Tibial artery (tissue), 4 donors: Measurements from ENCODE around the gene ACO2.
"Not testable (repeated sequence)": the region's sequence is repeated elsewhere in the genome, so short reads cannot be mapped to it uniquely, and the experiment has no call there.

Source experiments
- DNase-seq, 2 donors: peaks; one replicate each; pipeline ENCODE4 v3.0.0-alpha.2; 2019
- H3K27ac ChIP-seq, 2 donors: fragments of 200-600 bp; sonication (generic) in 1 of 2; 1 replicate in 1 of 2; 2 replicates in 1 of 2; pipeline ENCODE4 v1.5.1; 2018 to 2019; ENCODE audit warnings: mild to moderate bottlenecking in 1 of 2
- H3K27me3 ChIP-seq, 2 donors: fragments of 200-600 bp; sonication (generic) in 1 of 2; one replicate each; pipeline versions ENCODE4 v1.5.1 to v1.6.0; 2016 to 2019
- H3K36me3 ChIP-seq, 3 donors: fragments of 200-600 bp; sonication (generic) in 2 of 3; one replicate each; pipeline ENCODE4 v1.5.1; 2016 to 2019; ENCODE audit warnings: mild to moderate bottlenecking in 2 of 3
- H3K4me1 ChIP-seq, 4 donors: fragments of 200-600 bp; sonication (generic) in 2 of 4; 1 replicate in 3 of 4; 2 replicates in 1 of 4; pipeline ENCODE4 v1.5.1; 2016 to 2019
- H3K4me3 ChIP-seq, 2 donors: fragments of 200-600 bp; sonication (generic) in 1 of 2; 1 replicate in 1 of 2; 2 replicates in 1 of 2; pipeline ENCODE4 v1.5.1; 2018 to 2019; ENCODE audit warnings: mild to moderate bottlenecking in 2 of 2
- H3K9me3 ChIP-seq, 3 donors: fragments of 200-600 bp; sonication (generic) in 1 of 3; one replicate each; pipeline ENCODE4 v1.5.1; 2016 to 2019
- intact Hi-C: fragments of 100-400 bp; cut with DNase I; formaldehyde crosslinking; loops from one replicate; pipeline ENCODE4 v1.15.0; 2023; ENCODE audit warnings: low total_unique reads
- TF ChIP-seq, protein P1 (sequence below), 2 experiments: fragments of 200-600 bp in 1 of 2; fragments of 450-650 bp in 1 of 2; IDR thresholded peaks; one replicate each; pipeline ENCODE4 v1.5.1; 2017 to 2019; ENCODE audit warnings: antibody characterized with exemption in 2 of 2, mild to moderate bottlenecking in 1 of 2, moderate library complexity in 1 of 2

Gene ACO2

DNA sequence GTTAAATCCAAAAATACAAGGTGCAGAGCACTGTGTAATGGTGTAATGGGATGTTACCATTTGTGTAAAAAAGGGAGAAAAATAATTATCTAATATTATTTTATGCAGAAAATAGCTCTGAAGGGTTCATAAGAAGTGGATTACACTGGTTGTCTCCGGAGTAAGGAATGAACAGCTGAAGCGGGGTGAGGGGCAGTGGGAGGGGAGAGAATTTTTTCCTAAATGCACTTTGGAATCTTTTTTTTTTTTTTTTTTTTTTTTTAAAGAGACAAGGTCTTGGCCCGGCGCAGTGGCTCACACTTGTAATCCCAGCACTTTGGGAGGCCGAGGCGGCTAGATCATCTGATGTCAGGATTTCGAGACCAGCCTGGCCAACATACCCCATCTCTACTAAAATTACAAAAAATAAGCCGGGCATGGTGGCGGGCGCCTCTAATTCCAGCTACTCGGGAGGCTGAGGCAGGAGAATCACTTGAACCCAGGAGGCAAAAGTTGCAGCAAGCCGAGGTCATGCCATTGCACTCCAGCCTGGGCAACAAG lies 82.1 kb downstream of the ACO2 start:
- intact Hi-C loops: loop anchor here (5.0 kb wide), 1 partner anchor 46 kb away; no protein-coding TSS in a partner anchor
- DNase-seq: no peak
- no peaks in the 10 kb centered on the region for H3K27me3 ChIP-seq

DNA sequence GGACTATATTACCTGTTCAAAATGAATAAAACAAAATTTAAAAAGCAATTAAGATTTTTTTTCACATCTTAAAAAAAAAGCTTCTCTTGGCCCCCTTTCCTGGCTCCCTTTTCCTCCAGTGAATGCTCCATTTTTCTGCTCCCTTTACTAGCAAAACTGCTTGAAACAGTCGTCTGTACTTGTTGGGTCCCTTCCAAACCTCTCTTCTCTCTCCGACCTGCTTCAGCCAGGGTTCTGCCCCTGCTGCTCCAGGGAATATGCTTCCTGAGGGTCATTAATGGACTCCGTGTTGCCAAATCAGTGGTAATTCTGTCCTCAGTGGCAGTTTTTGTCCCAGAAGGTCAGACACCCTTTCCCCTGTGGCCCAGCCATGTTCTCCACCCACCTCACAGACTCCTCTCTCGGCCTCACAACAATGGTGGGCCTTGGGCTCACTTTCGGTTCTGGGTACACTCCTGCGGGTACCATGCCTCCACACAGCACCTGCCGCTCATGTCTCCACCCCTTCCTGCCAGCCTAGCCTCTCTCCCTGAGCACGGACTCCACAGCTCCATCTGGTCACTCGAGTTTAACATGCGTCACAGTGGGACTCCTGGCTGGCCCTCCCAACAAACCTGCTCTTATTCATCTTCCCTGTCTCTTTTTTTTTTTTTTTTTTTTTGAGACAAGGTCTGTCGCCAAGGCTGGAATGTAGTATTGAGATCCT lies 83.1 kb downstream of the ACO2 start:
- intact Hi-C loops: loop anchor here (5.0 kb wide), 1 partner anchor 45 kb away; no protein-coding TSS in a partner anchor
- peaks cover 0 to 21% (median 5%) of the 10 kb centered on the region in 4 donors for H3K4me1 ChIP-seq
- no peak overlapping the region for H3K27ac ChIP-seq
- H3K27me3 ChIP-seq: no peaks in the 10 kb centered on the region
- H3K36me3 ChIP-seq: no peaks in the 10 kb centered on the region
- TF ChIP-seq, protein P1, sequence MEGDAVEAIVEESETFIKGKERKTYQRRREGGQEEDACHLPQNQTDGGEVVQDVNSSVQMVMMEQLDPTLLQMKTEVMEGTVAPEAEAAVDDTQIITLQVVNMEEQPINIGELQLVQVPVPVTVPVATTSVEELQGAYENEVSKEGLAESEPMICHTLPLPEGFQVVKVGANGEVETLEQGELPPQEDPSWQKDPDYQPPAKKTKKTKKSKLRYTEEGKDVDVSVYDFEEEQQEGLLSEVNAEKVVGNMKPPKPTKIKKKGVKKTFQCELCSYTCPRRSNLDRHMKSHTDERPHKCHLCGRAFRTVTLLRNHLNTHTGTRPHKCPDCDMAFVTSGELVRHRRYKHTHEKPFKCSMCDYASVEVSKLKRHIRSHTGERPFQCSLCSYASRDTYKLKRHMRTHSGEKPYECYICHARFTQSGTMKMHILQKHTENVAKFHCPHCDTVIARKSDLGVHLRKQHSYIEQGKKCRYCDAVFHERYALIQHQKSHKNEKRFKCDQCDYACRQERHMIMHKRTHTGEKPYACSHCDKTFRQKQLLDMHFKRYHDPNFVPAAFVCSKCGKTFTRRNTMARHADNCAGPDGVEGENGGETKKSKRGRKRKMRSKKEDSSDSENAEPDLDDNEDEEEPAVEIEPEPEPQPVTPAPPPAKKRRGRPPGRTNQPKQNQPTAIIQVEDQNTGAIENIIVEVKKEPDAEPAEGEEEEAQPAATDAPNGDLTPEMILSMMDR (IDR thresholded peaks at IDR 0.05): no peak
- no peaks in the 10 kb centered on the region for H3K9me3 ChIP-seq
- no peak overlapping the region for H3K4me3 ChIP-seq
- no peak for DNase-seq

More for the DNA sequence above, 82.1 kb downstream of the ACO2 start:
- Histone ChIP-seq H3K36me3 (no peaks in the 10 kb centered on the region), H3K27ac (no peak overlapping the region), H3K4me3 (no peak overlapping the region), H3K4me1 (peaks cover 0 to 11% (median 0%) of the 10 kb centered on the region in 4 donors), H3K9me3 (no peaks in the 10 kb centered on the region)
- TF ChIP-seq, protein P1 (IDR thresholded peaks at IDR 0.05): no peak

- no peak overlapping the region for H3K27ac ChIP-seq
- no peaks in the 10 kb centered on the region for H3K36me3 ChIP-seq
- no peak overlapping the region for H3K4me3 ChIP-seq
- intact Hi-C loops: no loop called here
- DNase-seq: no peak
- TF ChIP-seq, protein P1 (IDR thresholded peaks at IDR 0.05): no peak
- no peaks in the 10 kb centered on the region for H3K9me3 ChIP-seq
- H3K27me3 ChIP-seq: no peaks in the 10 kb centered on the region
- peaks cover 0 to 54% (median 25%) of the 10 kb centered on the region in 4 donors for H3K4me1 ChIP-seq
Measured at GRCh38 chr22:41555325-41555982, 86.5 kb downstream of the ACO2 start.

DNA sequence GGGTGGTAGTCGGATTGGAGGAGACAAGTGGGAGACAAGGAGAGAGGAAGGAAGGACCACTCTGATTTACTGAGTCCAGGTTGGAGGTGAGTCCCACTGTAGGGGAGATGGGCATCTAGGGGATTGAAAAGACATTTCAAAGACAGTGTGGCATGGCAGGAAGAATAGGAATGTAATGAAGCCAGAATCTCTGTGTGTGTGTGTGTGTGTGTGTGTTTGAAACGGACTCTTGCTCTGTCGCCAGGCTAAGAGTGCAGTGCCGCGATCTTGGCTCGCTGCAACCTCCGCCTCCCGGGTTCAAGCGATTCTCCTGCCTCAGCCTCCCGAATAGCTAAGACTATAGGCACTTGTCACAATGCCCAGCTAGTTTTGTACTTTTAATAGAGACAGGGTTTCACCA lies 87.6 kb downstream of the ACO2 start:
- peak overlapping the region; percentile 91 to 97 for H3K27ac ChIP-seq
- intact Hi-C loops: no loop called here

GRCh38 chr22:41557401-41558240 lies 88.7 kb downstream of the ACO2 start:
- no peaks in the 10 kb centered on the region for H3K9me3 ChIP-seq
- no peaks in the 10 kb centered on the region for H3K36me3 ChIP-seq
- peak overlapping the region in 1 of 2 donors; percentile 15 for H3K4me3 ChIP-seq
- intact Hi-C loops: no loop called here
- DNase-seq: peak; percentile 76 to 91
- H3K27me3 ChIP-seq: no peaks in the 10 kb centered on the region
- H3K27ac ChIP-seq: peak overlapping the region; percentile 91 to 97
- TF ChIP-seq, protein P1 (IDR thresholded peaks at IDR 0.05): no peak
- H3K4me1 ChIP-seq: peaks cover 0 to 61% (median 32%) of the 10 kb centered on the region in 4 donors

More for the DNA sequence above, 87.6 kb downstream of the ACO2 start:
- TF ChIP-seq, protein P1 (IDR thresholded peaks at IDR 0.05): no peak
- H3K36me3 ChIP-seq: no peaks in the 10 kb centered on the region
- DNase-seq: no peak
- H3K27me3 ChIP-seq: no peaks in the 10 kb centered on the region
- H3K4me3 ChIP-seq: no peak overlapping the region
- H3K9me3 ChIP-seq: no peaks in the 10 kb centered on the region
- H3K4me1 ChIP-seq: peaks cover 0 to 56% (median 28%) of the 10 kb centered on the region in 4 donors

DNA sequence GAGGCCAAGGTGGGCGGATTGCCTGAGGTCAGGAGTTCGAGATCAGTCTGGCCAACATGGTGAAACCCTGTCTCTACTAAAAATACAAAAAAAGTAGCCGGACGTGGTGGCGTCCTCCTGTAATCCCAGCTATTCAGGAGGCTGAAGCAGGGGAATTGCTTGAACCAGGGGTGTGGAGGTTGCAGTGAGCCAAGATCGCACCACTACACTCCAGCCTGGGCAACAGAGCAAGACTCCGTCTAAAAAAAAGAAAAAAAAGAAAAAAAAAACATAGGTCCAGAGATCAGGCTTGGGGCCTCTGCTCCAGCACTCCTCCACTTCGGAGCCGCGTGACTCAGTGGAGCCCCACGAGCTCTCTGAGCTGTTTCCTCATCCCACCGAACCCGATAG lies 89.3 kb downstream of the ACO2 start:
- H3K36me3 ChIP-seq, DNase-seq, intact Hi-C loops, H3K27me3 ChIP-seq, H3K4me3 ChIP-seq, H3K9me3 ChIP-seq: not testable (repeated sequence)
- peak overlapping the region; percentile 91 to 97 for H3K27ac ChIP-seq
- H3K4me1 ChIP-seq: peaks cover 0 to 66% (median 34%) of the 10 kb centered on the region in 4 donors
